Stimulated activated CD8-positive, alpha-beta memory T cell treated with anti-CD3 and anti-CD28 coated beads, Interleukin-15, amount 100 ng/mL, for 24 hours (primary cell): ENCODE measurements around the gene TRAF7.
"Not testable (repeated sequence)": the region's sequence is repeated elsewhere in the genome, so short reads cannot be mapped to it uniquely, and the experiment has no call there.

Experiments used
- DNase-seq: peaks from one replicate; pipeline ENCODE4 v3.0.0-alpha.2; 2020; ENCODE audit warnings: low read depth

Gene TRAF7

DNA sequence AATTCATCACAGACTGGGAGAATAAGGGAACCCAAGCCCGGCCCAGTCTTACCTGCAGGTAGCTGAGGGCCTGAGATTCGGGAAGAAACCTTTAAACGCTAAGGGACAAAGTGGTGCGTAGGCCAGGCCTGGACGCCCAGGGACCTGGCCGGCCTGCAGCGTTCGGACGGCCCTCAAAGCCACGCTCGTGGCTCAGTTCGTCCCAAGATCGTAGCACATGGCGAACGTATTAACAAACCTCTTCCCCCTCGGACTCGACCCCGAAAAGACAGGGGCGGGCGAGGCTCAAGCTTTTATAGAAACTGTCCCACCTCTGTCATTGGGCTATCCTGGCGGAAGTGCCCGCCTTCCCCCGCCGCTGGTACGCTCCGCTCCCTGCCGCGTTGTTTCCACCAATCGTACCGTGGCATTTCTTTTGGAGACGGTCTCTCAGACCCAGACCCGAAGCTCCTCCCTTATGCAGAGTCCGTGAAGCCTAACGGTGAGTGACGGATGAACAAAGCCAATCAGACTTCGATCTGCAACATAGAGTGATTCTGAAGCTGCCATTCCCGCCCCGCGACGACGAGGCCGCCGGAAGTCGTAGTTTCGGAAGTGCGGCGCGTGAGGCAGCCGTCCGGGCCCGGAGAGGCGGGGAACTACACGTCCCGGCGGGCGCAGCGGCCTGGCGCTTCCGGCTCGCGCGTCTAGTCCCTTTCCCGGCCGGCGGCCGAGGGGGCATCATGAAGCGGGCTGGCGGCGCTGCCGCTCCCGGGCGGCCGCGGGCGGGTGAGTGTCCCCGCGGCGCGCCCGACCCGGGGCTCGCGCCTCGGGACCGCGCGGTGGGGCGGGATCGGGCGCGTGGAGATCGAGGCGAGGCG is at the start of gene TRAF7:
Gene TRAF7, plus strand, starts transcription at position 692 of the 860 bp plus-strand sequence. CDS start 8,139 bp downstream, outside the sequence.
- peak; percentile 86 for DNase-seq

DNA sequence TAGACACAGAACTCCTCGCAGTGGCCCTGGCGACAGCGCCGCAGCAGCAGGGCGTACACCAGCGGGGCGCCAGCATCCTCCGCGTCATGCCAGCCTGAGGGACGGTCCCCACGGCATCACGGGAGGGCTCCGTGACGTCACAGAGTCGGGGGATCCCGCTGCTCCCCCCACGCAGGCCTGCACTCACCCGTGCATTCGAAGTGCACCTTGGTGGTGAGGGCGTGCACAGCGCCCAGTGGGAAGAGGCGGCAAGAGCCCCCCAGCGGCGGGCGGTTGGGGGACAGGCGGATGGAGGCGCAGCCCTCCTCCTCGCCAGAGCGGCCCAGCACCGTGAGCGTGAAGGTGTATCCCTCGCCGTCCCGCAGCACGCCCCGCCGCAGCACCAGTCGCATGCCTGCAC is 49.4 kb upstream of the TRAF7 start:
- DNase-seq = not testable (repeated sequence)

DNA sequence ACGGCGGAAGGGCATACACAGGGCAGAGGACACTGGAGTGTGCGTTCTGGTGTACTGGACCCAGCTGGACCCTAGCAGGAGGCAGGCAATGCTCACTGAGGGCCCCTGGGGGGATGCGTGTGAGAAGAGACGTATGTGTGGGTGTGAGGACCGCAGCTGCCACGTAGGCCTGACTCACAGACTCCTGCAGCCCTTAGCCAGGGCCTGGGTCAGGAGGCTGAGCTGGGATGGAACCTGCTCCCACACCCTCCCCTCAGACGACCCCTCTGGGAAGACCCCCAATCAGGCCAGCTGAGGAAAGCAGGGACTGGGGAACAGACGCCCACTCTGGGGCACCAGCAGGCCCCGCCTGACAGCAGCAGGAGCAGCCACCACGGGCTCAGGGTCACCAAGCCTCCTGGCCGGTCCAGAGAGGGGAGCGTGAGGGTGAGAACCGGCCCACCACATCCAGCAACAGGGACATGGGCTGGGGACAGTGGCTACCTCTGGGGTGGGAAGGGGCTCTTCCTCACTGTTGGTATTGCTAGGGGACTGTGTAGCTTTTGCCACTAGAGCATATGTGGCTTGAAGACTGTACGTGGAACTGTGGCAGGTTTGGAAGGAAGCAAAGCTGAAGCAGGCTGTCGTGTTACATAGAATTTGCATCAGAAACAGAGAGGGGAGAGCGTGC is 48.3 kb upstream of the TRAF7 start:
- DNase-seq = not testable (repeated sequence)

DNA sequence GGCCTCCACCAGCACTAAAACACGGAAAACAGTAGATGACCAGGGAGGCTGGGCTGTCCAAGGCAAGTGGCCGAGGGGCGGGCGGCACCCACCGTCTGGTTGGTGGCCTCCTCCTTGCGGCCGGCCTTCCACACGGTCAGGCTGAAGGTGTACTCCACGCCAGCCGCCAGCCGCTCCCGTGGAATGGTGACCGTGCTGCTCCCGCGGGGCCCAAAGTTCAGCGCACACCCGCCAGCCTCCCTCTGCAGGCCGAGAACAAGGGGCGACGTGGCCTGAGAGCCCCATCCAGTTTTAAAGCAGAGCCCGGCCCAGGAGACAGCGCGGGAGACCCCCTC is 47.8 kb upstream of the TRAF7 start:
- not testable (repeated sequence) for DNase-seq

DNA sequence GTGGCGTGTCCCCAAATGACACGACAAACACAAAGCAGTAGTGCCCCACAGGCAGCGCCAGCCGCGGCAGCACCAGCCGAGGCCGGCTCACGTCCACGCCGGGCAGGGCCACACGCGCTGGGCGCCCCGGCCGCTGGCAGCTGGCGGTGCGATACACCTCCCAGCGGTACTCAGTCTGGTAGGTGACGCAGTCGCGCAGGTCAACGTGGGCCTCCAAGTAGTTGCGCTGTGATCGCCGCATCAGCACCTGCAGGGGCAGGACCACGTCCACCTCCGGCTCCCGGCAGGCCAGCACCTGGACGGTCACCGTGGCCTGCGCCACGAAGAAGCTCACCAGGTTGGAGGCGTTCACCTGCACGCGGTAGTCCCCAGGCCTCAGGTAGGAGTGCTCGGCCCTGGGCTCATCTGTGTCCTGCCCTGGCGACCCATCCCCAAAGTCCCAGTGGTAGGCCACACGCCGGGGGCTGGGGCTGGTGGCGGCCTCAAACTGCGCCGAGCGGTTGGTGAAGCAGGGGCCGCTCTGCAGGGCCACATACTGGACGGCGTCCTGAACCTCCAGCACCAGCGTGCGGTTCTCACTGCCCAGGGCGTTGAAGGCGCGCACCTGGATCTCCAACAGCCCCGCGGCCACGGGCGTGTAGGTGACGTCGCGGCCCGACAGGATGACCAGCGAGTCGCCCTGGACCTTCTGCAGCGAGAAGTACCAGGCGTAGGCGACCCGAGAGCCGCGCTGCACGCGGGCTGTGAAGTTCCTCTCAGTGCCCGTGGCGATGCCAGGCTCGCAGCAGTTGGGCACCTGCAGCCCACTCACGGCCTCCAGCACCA is 46.9 kb upstream of the TRAF7 start:
- DNase-seq = not testable (repeated sequence)

DNA sequence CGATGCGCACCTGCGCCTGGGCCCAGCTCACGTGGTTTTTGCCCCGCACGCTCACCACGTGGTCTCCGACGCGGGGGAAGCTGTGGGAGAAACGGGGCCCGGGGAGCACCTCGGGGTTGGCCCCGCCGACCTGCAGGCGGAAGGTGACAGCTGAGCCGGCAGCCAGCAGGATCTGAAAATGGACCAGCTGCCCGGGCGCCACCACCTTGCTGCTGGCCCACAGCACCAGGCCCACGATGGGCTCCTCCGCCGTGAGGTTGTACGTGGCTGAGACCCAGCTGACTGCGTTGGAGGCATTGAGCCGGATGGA is 46.4 kb upstream of the TRAF7 start:
- DNase-seq = not testable (repeated sequence)

DNA sequence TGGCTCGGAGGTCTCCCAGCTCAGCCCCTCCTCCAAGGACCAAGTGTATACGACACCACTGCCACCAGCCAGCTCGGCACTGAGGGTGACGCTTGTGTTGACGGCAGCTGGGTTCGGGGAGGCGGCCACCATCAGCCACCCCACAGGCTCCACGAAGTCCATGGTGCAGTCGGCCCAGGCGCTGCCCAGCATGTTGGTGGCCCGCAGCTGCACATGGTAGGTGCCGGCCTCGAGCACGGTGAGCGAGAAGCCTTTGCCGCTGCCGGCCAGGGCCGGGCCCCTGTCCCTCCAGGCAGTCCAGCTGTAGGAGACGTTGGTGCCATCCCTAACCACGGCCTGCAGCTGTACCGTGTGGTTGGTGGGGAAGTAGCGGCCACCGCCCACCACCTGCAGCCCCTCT is 45.7 kb upstream of the TRAF7 start:
- not testable (repeated sequence) for DNase-seq

DNA sequence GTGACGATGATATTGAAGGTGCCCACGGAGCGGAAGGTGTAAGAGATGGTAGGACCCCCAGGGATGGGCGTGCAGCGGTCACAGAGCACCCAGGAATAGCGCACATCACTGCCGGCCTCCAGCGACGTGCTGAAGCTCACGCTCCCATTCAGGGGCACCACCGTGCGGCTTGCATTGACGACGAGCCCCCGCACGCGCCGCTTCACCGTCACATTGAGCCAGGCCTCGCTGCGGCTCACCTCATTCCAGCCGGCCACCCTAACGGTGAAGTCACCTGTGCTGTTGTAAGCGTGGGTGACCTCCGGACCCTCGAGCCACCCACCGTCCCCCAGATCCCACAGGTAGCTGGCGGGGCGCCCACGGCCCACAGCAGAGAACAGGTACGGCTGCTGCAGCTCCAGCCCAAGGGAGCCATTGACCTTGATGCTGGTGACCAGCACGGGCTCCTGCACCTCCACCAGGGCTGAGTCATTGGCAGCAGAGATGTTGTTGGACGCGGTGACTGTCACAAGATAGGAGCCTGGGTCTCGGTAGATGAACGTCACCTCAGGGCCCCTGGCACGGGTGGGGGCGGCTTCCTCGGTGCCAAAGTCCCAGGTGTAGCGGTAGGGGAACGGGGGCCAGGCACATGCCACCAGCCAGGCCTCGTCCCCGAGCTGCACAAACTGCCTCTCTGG is 45.1 kb upstream of the TRAF7 start:
- not testable (repeated sequence) for DNase-seq

DNA sequence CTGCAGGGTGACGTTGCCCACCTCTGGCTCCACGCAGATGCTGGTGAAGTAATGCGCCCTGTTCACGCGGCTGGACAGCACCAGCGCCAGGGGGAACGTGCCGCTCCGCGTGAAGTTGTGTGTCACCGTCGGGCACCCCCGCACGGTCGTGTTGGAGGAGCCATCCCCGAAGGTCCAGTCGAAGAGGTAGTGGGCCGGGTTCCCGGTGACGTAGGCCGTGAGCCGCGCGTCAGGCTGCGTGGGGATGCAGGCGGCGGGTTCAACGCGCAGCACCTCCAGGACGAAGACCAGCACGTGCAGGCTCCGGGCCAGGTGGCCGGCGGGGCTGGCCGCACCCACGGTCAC is 44.6 kb upstream of the TRAF7 start:
- not testable (repeated sequence) for DNase-seq

DNA sequence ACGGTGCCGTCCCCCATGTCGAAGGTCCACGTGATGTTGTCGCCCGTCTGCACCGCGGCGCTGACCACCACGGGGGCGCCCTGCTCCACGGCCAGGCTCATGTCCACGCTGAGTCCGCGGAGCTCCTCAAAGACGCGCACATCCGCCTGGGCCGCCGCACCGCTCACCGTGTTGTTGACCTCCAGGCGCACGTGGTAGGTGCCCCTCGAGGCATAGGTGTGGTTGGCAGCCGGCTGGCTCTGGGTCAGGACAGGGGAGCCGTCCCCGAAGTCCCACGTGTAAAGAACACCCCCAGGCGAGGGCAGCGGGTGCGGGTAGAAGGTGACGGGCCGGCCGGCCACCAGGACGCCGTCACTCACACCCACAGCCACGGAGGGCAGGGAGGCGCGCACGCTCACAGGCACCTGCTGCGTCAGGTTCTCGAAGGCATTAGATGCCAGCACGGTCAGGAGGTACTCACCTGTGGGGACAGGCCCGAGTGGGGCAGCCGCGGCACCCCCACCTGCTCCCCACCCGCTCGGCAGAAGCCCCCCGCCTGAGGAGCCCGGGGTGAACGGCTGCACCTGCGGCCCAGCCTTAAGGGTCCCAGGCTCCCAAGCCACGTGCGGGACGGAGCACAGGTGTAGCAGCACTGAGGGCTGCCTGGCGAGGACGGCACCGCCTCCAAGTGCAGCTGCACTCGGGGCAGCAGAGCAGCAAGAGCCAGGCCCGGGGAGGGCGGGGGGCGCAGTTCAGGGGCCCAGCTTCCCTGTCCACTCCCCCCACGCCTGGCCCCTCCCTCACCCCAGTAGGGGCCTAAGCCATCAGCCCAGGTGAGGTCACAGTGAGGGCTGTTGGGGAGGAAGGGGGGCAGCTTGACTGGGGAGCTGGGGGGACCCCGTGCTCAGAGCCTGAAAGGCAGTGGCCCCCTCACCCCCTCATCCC is 43.9 kb upstream of the TRAF7 start:
- not testable (repeated sequence) for DNase-seq

DNA sequence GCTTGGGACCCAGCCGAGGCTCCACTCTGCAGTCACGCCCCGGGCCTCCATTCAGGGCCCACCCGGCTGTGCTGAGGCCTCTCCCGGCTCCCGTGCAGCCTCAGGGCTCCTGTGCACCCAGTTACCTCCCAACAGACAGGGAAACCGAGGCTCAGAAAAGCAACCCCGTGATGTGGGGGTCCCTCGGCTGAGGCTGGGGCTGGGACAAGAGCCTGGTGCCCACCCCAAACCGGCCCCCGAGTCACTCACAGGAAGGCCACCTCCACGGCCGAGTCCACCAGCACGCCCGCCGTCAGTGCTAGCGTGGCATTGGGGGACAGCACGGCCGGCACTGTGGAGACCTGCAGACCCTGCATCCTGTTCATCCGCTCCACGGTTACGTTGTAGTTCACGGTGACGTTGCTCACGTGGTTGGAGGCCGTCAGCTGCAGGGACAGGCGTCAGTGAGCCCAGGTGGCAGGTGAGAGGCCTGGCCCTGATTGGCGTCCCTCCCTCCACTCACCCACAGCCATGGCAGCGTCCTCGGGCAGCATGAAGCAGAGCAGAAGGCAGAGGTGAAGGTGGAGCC is 43.0 kb upstream of the TRAF7 start:
- not testable (repeated sequence) for DNase-seq

DNA sequence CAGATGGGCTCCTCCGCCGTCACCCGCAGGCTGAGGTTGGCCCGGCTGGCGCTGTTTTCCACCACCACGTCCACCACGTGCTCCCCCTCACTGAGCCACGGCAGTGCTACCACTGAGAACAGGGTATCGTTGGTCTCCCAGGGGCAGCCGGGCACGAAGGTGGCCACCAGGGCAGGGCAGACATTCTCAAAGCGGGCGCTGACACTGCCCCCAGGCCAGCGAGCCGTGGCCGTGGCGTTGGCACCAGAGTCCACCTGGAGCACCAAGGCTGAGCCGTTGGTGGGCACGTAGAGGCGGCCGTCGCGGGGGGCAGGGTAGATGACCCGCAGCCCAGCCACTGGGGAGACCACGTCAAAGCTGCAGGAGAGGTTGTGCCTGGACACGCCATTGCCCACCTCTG is 41.4 kb upstream of the TRAF7 start:
- DNase-seq = not testable (repeated sequence)

DNA sequence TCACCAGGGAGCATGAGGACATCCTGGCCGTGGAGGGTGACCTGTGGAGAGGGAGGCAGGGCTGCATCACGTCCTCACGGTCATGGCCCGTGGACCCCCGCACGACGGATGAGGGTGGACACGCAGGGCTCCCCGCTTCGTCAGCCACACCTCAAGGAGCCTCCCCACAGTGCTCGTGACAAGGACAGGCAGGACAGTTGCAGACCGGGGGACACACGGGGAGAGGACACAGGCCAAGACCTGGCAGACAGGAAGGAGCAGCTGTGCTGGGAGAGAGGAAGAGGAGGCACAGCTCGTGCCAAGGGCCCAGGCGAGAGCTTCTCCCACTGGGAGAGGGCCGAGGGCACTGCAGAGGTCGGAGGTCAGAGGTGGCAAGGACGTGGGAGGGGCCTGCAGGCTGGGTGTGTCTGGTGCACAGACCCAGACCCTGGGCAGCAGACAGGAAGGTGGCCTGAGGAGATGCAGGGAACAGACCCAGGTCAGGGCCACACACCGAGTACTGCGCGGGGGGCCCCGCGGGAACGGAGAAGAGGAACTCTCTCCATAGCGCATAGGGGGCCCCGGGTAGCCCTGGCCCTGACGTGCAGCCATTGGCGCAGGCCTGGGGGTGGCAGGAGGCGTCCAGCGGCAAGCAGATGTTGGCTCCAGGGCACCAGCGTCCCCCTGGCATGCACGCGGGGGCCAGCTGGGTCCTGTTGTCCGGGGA is 40.5 kb upstream of the TRAF7 start:
- DNase-seq = not testable (repeated sequence)

DNA sequence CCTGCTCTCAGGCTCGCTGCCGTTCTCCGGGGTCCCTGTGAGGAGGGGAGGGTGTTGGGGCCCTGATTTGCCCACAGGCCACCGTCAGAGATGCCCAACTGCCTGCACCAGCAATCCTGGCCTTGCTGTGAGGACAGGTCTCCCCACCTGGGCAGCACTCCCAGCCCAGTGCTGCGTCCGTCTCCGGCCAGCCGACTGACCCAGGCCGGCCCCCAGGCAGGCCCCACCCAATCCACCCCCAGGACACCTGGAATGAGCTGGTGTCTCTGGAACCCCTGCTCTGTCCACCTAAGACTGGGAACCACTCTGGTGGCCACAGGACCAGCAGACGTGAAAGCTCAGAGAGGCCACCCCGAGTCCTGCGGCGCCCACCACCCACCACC is 40.0 kb upstream of the TRAF7 start:
- DNase-seq = no peak

DNA sequence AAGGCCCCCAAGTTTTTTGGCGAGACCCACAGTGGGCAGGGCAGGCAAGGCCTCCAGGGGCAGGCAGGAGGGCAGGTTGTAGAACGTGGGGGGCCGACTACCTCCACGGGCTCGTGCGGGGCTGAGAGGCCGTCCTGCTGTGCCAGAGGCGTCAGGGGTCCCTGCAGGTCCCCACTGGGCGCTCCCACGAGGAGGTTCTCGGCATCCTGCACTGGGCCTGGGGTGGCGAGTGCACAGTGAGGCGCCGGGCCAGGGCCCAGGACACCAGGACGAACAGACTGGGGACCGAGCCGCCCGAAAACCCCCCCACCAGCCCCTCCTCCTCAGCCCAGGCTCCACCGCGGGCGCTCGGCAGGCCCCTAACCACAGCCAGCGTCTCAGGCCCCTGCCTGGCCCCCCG is 39.2 kb upstream of the TRAF7 start:
- DNase-seq = not testable (repeated sequence)

DNA sequence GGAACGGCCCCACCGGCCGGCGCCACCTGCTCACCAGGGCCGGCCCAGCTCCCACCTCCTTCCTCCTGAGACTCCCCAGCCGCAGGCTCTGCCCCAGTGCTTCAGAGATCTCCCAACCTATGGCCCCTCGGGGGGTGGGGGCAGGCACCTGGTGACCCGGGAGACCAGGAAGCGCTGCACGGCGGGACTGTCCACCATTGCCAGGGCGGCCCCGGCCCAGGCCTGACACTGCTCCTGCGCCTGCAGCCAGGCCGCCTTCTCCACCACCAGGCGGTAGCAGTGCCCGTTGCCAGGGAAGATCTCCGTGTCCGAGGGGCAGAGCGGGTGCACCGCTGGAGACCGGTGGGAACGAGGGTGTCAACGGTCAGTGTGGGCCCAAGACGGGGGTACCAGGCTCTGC is 38.2 kb upstream of the TRAF7 start:
- not testable (repeated sequence) for DNase-seq

DNA sequence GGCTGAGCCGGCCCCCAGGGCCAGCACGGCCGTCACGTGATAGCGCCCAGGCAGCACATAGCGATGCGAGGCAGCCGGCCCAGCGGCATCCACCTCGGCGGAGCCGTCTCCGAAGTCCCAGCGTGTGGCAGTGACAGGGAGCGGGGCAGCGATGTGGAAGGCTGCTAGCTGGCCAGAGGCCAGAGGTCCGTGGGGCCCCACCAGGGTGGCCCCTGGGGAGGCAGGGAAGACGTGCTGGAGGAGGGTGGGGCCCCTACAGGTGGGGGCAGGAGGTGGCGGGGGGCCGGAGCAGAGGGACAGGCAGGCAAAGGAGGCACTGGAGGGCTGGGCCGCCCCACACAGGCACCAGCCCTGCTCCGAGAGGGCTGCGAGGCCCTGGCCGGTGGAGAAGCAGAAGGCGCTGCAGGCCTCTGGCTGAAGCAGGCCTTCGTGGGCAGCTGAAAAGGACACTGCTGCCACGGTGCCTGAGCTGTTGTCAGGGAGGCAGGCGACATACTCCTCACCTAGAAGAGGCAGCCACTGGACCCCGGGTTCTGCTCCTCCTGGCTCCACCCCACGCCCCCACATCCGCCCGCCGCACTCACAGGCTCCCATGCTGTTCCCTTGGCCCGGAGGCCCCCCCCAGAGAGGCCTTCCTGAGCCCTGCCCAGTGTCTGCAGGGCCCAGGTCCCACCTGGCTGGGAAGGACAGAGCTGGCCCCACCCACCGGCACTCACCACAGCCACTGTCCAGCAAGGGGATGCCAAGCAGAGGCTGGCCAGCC is 37.4 kb upstream of the TRAF7 start:
- DNase-seq = not testable (repeated sequence)

DNA sequence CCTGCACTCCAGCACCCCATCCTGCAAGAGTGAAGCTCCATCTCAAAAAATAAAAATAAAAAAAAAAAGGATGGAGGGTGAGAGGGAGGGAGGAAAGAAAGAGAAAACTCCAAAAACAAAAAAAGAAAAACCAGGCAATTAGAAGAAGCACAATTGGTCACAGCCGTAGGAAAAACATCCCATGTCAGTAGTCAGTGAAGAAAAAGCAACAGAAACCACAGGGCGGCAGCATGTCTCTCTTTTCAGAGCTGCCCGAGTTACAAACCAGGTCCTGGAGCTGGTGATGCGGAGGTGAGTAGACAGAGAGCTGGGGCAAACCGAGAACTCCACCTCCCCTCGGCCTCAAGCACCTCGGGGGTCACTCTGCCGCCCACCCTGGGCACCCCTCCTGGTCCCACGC is 34.3 kb upstream of the TRAF7 start:
- DNase-seq = not testable (repeated sequence)

DNA sequence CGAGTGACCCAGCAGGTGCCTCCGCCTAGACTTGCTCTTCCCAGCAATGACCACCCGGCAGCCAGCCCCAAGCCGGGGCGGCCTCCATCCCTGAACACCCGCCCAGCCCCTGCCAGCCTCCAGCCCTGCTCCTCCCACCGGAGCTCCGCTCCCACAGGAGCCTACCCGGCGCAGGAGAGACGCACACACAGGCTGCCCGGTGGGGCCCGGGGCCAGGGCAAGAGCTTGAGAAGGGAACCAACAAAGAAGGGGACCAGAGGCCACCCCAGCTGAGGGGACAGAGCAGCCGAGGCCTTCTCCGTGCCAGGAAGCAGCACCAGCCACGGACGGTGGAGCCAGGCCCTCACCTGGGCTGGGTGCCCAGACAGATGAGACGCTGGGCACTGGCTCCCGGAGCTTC is 33.7 kb upstream of the TRAF7 start:
- DNase-seq = no peak
